Measurements from ENCODE around the gene NKX3-2.

The NKX3-2 gene

GRCh38 chr4:13543839-13544605 lies at the start of gene NKX3-2:
NKX3-2 (minus strand) TSS chr4:13544508; CDS start chr4:13544414, 94 bp downstream.
- peak within 1 kb of the TSS; percentile 47 for H3K4me3 ChIP-seq (ENCODE audit: low read depth, low read length)
- no peak for TF ChIP-seq CTCF (IDR thresholded peaks at IDR 0.05; ENCODE audit: borderline replicate concordance, insufficient read depth, low read depth, low read length)

GRCh38 chr4:13592220-13592619 lies 47.9 kb upstream of the NKX3-2 start:
- TF ChIP-seq CTCF (IDR thresholded peaks at IDR 0.05; ENCODE audit: borderline replicate concordance, insufficient read depth, low read depth, low read length), result no peak

GRCh38 chr4:13590766-13591165 lies 46.5 kb upstream of the NKX3-2 start:
- no peak for TF ChIP-seq CTCF (IDR thresholded peaks at IDR 0.05; ENCODE audit: borderline replicate concordance, insufficient read depth, low read depth, low read length)
- no peak overlapping the region for H3K4me3 ChIP-seq (ENCODE audit: low read depth, low read length)

More at GRCh38 chr4:13592220-13592619, 47.9 kb upstream of the NKX3-2 start:
- H3K4me3 ChIP-seq (ENCODE audit: low read depth, low read length), result no peak overlapping the region

- no peak for TF ChIP-seq CTCF (IDR thresholded peaks at IDR 0.05; ENCODE audit: borderline replicate concordance, insufficient read depth, low read depth, low read length)
- H3K4me3 ChIP-seq (ENCODE audit: low read depth, low read length), result no peak overlapping the region
These were observed 44.6 kb upstream of the NKX3-2 start for GRCh38 chr4:13588954-13589353.

- no peak for TF ChIP-seq CTCF (IDR thresholded peaks at IDR 0.05; ENCODE audit: borderline replicate concordance, insufficient read depth, low read depth, low read length)
- no peak overlapping the region for H3K4me3 ChIP-seq (ENCODE audit: low read depth, low read length)
These were observed 40.2 kb upstream of the NKX3-2 start for GRCh38 chr4:13584481-13584880.

- H3K4me3 ChIP-seq (ENCODE audit: low read depth, low read length), result no peak overlapping the region
- no peak for TF ChIP-seq CTCF (IDR thresholded peaks at IDR 0.05; ENCODE audit: borderline replicate concordance, insufficient read depth, low read depth, low read length)
These were observed 35.7 kb upstream of the NKX3-2 start for GRCh38 chr4:13580036-13580435.

- TF ChIP-seq CTCF (IDR thresholded peaks at IDR 0.05; ENCODE audit: borderline replicate concordance, insufficient read depth, low read depth, low read length), result no peak
- H3K4me3 ChIP-seq (ENCODE audit: low read depth, low read length), result no peak overlapping the region
These were observed 33.4 kb upstream of the NKX3-2 start for GRCh38 chr4:13577660-13578059.

All from GM12875 (cell line).